B cell (primary cell): ENCODE data around the gene GLI1. TPM values are rescaled to one million over a fixed set of nuclear protein-coding genes. Genes with fewer than 3 reads are reported as not detected.
A peak's percentile ranks its signal among the peaks of the same experiment; 100 is the strongest.

Source experiments
- ATAC-seq: fragments of 200-7000 bp; cut with Tn5 transposase; one replicate; pipeline ENCODE4 v1.10.0; 2021; ENCODE audit warnings: low read depth, mild to moderate bottlenecking, moderate number of reproducible peaks, moderate library complexity
- CTCF ChIA-PET: fragments of 350-600 bp; sonication (Branson Sonifier 250); formaldehyde crosslinking; loops from one replicate; lab custom pipeline; 2021; ENCODE audit warnings: antibody characterized with exemption, inconsistent platforms; lab: Charles Lee
- POLR2A ChIA-PET: fragments of 350-600 bp; sonication (Branson Sonifier 250); formaldehyde crosslinking; loops from one replicate; lab custom pipeline; 2021; ENCODE audit warnings: antibody characterized with exemption; lab: Charles Lee
- DNase-seq: peaks from one replicate; pipeline ENCODE4 v3.0.0; 2013
- H2AFZ ChIP-seq: 2 replicates; pipeline ENCODE4 v1.6.1; 2012; ENCODE audit warnings: mild to moderate bottlenecking, low read depth, low read length; ENCODE audit not compliant: insufficient read depth, poor library complexity, severe bottlenecking
- H3K27ac ChIP-seq, 2 donors: 1 replicate in 1 of 2; 2 replicates in 1 of 2; pipeline ENCODE4 v1.5.1; 2012 to 2013; ENCODE audit warnings: low read length in 2 of 2, mild to moderate bottlenecking in 2 of 2, moderate library complexity in 1 of 2
- H3K27me3 ChIP-seq, 4 experiments: fragments of 200-600 bp in 1 of 4; sonication (generic) in 1 of 4; replicated peaks in 1 of 4; 1 replicate in 2 of 4; 2 replicates in 2 of 4; pipeline versions ENCODE4 v1.6.1 to v1.7.0; 2013 to 2016; ENCODE audit warnings: low read length in 3 of 4, mild to moderate bottlenecking in 2 of 4, mixed read lengths in 1 of 4, moderate library complexity in 1 of 4; ENCODE audit not compliant: insufficient read depth in 4 of 4, control insufficient read depth in 3 of 4; ENCODE audit errors: control extremely low read depth in 1 of 4
- H3K36me3 ChIP-seq, 2 experiments: replicated peaks in 1 of 2; 1 replicate in 1 of 2; 2 replicates in 1 of 2; pipeline versions ENCODE4 v1.6.1 to v1.7.1; 2013; ENCODE audit warnings: low read length in 1 of 2; ENCODE audit not compliant: insufficient read depth in 2 of 2, control insufficient read depth in 1 of 2; ENCODE audit errors: control extremely low read depth in 1 of 2, extremely low read depth in 1 of 2
- H3K4me1 ChIP-seq, 2 donors: fragments of 200-600 bp in 1 of 2; sonication (generic) in 1 of 2; 1 replicate in 1 of 2; 2 replicates in 1 of 2; pipeline versions ENCODE4 v1.5.1 to v1.6.1; 2013 to 2017; ENCODE audit warnings: low read length in 2 of 2; ENCODE audit not compliant: control insufficient read depth in 2 of 2, insufficient read depth in 2 of 2
- H3K4me2 ChIP-seq: replicated peaks from 2 replicates; pipeline ENCODE3; 2012; ENCODE audit warnings: mild to moderate bottlenecking, low read depth, low read length; ENCODE audit not compliant: poor library complexity, severe bottlenecking
- H3K4me3 ChIP-seq, 5 experiments: fragments of 200-600 bp in 1 of 5; sonication (generic) in 1 of 5; 1 replicate in 3 of 5; 2 replicates in 2 of 5; pipeline versions ENCODE4 v1.5.1 to v1.7.0; 2011 to 2016; ENCODE audit warnings: low read length in 4 of 5, mild to moderate bottlenecking in 4 of 5, low read depth in 2 of 5, control low read depth in 1 of 5, moderate library complexity in 1 of 5; ENCODE audit not compliant: insufficient read depth in 1 of 5; ENCODE audit errors: control extremely low read depth in 1 of 5, extremely low read depth in 1 of 5
- H3K79me2 ChIP-seq: fragments of 200-600 bp; sonication (generic); one replicate; pipeline ENCODE4 v1.6.0; 2016; ENCODE audit warnings: low read length; ENCODE audit not compliant: control insufficient read depth, insufficient read depth
- H3K9ac ChIP-seq: fragments of 200-600 bp; sonication (generic); 2 replicates; pipeline ENCODE4 v1.6.1; 2017; ENCODE audit warnings: mild to moderate bottlenecking, low read length, moderate library complexity
- H3K9me3 ChIP-seq, 3 donors: one replicate each; pipeline versions ENCODE4 v1.6.1 to v1.7.1; 2013; ENCODE audit warnings: low read length in 2 of 3; ENCODE audit not compliant: control insufficient read depth in 2 of 3, insufficient read depth in 1 of 3; ENCODE audit errors: control extremely low read depth in 1 of 3
- H4K20me1 ChIP-seq: 2 replicates; pipeline ENCODE4 v1.6.0; 2012; ENCODE audit warnings: mild to moderate bottlenecking, low read length; ENCODE audit not compliant: insufficient read depth, control insufficient read depth, poor library complexity, severe bottlenecking
- H3K27ac Mint-ChIP-seq: one replicate; pipeline ENCODE4 v1.8.0; 2021; ENCODE audit warnings: mixed read lengths
- H3K27me3 Mint-ChIP-seq: one replicate; pipeline ENCODE4 v1.8.0; 2021; ENCODE audit warnings: mixed read lengths
- H3K4me1 Mint-ChIP-seq: one replicate; pipeline ENCODE4 v1.8.0; 2021; ENCODE audit warnings: mixed read lengths
- H3K4me3 Mint-ChIP-seq: one replicate; pipeline ENCODE4 v1.8.0; 2021; ENCODE audit warnings: mixed read lengths
- H3K9me3 Mint-ChIP-seq: one replicate; pipeline ENCODE4 v1.8.0; 2022; ENCODE audit warnings: mixed read lengths; ENCODE audit not compliant: insufficient read depth
- EZH2 ChIP-seq: IDR thresholded peaks from 2 replicates; pipeline ENCODE4 v1.6.1; 2012; ENCODE audit warnings: borderline replicate concordance, low read depth, mild to moderate bottlenecking, moderate library complexity, low read length; ENCODE audit not compliant: insufficient read depth, poor library complexity, severe bottlenecking
- WGBS: methylation state at CpG from one replicate; pipeline ENCODE4 v1.1.5; 2013; ENCODE audit warnings: missing lambda C conversion rate; ENCODE audit not compliant: insufficient coverage; 5-methylcytosine and 5-hydroxymethylcytosine counted together
- intact Hi-C: fragments of 100-400 bp; cut with micrococcal nuclease; formaldehyde crosslinking; loops from one replicate; pipeline ENCODE4 v1.10.0; 2022
- polyA plus RNA-seq: library from polyadenylated mRNA; depleted of rRNA; stranded (reverse); fragments of >200 nt; gene quantifications from 2 replicates; pipeline ENCODE4 v1.2.3, GENCODE V29; 2012
- total RNA-seq, 2 donors: library from RNA; stranded (reverse); fragments of 120-200 nt in 1 of 2; gene quantifications; 1 replicate in 1 of 2; 2 replicates in 1 of 2; pipeline versions ENCODE4 v1.2.3 to v1.2.4, GENCODE V29; 2013 to 2022
- TF ChIP-seq, protein P1 (sequence below): fragments of 200-600 bp; IDR thresholded peaks from one replicate; pipeline ENCODE4 v1.8.0; 2022; ENCODE audit warnings: antibody characterized with exemption, mild to moderate bottlenecking

The GLI1 gene
- total and polyA plus RNA-seq, 2 donors (not counting 1 experiment from before 2014, with no cell fraction given), result 4.1 to 5.4 TPM

DNA sequence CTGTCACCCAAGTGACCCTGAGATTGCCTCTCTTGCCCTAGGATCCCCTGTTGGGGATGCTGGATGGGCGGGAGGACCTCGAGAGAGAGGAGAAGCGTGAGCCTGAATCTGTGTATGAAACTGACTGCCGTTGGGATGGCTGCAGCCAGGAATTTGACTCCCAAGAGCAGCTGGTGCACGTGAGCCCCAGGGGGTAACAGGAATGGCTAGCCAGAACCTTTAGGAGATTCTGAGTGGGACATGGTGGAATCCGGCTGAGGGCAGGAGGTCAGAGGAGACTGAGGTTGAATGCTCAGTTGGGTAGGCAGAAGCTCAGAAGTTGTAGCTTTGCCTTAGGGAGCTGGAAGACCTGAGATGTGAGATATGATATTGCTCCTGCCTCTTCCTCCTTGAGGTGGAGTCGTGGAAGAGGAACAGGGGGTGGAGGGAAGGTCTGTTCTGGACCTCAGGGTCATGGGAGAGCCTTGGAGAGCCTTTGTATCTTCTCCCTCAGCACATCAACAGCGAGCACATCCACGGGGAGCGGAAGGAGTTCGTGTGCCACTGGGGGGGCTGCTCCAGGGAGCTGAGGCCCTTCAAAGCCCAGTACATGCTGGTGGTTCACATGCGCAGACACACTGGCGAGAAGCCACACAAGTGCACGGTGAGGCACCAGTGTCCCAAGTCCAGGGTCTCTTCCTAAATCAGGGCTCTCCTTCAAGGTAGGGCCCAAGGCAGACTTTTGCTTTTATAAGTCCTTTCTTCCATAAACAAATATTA, 6.3 kb downstream of the GLI1 start:
- DNase-seq (no peak), ATAC-seq (no peak)
- TF ChIP-seq, protein P1, sequence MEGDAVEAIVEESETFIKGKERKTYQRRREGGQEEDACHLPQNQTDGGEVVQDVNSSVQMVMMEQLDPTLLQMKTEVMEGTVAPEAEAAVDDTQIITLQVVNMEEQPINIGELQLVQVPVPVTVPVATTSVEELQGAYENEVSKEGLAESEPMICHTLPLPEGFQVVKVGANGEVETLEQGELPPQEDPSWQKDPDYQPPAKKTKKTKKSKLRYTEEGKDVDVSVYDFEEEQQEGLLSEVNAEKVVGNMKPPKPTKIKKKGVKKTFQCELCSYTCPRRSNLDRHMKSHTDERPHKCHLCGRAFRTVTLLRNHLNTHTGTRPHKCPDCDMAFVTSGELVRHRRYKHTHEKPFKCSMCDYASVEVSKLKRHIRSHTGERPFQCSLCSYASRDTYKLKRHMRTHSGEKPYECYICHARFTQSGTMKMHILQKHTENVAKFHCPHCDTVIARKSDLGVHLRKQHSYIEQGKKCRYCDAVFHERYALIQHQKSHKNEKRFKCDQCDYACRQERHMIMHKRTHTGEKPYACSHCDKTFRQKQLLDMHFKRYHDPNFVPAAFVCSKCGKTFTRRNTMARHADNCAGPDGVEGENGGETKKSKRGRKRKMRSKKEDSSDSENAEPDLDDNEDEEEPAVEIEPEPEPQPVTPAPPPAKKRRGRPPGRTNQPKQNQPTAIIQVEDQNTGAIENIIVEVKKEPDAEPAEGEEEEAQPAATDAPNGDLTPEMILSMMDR, result no peak
- no peak for TF ChIP-seq EZH2
- 84% methylated on average over 12 of the region's 14 CpGs for WGBS
- Histone ChIP-seq H3K4me3 (no peak overlapping the region), H3K4me2 (no peak overlapping the region), H3K27me3 (no peaks in the 10 kb centered on the region), H2AFZ (no peak overlapping the region), H3K9me3 (no peaks in the 10 kb centered on the region), H3K9ac (no peak overlapping the region), H3K27ac (no peak overlapping the region), H3K36me3 (peaks cover 0 to 25% of the 10 kb centered on the region in 2 experiments), H4K20me1 (no peaks in the 10 kb centered on the region), H3K4me1 (peaks cover 8 to 31% of the 10 kb centered on the region in 2 donors), H3K79me2 (peaks cover 6% of the 10 kb centered on the region)
- H3K27ac Mint-ChIP-seq, result no peak overlapping the region
- peaks cover 19% of the 10 kb centered on the region for H3K4me1 Mint-ChIP-seq
- H3K9me3 Mint-ChIP-seq, result no peaks in the 10 kb centered on the region
- H3K27me3 Mint-ChIP-seq, result no peaks in the 10 kb centered on the region
- POLR2A ChIA-PET, result interaction anchor here (0.7 kb wide), 1 partner anchor 11 kb away, joined by 3 read pairs; no protein-coding TSS in a partner anchor
- intact Hi-C loops, result no loop called here
- CTCF ChIA-PET, result interaction anchor here (0.6 to 1.5 kb wide), 7 partner anchors 9 to 1091 kb away, joined by 3 to 7 read pairs (median 4); partner anchors contain the start of gene INHBE
- H3K4me3 Mint-ChIP-seq, result no peak overlapping the region

DNA sequence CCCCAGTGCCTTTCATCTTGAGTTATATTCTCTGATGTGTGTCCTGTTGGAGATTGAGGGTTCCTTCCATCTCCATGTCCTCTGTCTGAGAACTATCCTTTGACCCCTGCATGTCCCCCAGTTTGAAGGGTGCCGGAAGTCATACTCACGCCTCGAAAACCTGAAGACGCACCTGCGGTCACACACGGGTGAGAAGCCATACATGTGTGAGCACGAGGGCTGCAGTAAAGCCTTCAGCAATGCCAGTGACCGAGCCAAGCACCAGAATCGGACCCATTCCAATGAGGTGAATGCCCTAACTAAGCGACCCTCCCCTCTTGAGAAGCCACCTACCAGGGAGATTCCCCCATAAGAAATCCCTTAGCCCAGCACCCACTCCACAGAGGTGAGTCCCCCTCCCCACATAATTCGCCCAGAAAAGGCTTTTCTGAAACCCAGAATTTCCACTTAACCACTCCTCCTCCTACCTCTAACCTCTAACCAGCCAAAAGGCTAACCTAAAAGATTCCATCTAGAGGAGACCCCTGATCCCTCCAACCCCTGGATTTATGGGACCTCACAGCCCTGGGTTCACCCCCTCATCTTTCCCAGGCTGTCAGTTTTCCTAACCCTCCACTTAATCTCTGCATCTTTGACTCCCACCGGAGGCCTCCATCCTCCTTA, 7.8 kb downstream of the GLI1 start:
- Mint-ChIP-seq H3K27ac (peak overlapping the region; percentile 10), H3K4me1 (peaks cover 15% of the 10 kb centered on the region), H3K9me3 (no peaks in the 10 kb centered on the region), H3K4me3 (no peak overlapping the region), H3K27me3 (no peaks in the 10 kb centered on the region)
- WGBS, result 89% methylated on average over 12 of the region's 12 CpGs
- H3K4me3 ChIP-seq, result no peak overlapping the region
- intact Hi-C loops, result no loop called here
- H3K9me3 ChIP-seq, result no peaks in the 10 kb centered on the region
- peaks cover 7% of the 10 kb centered on the region for H4K20me1 ChIP-seq
- no peak overlapping the region for H3K27ac ChIP-seq
- CTCF ChIA-PET, result no interaction called here
- no peak for TF ChIP-seq EZH2
- TF ChIP-seq, protein P1, result no peak
- H3K79me2 ChIP-seq, result peaks cover 3% of the 10 kb centered on the region
- H3K4me2 ChIP-seq, result no peak overlapping the region
- peaks cover 5 to 18% of the 10 kb centered on the region in 2 donors for H3K4me1 ChIP-seq
- no peak overlapping the region for H3K9ac ChIP-seq
- H3K36me3 ChIP-seq, result peaks cover 0 to 39% of the 10 kb centered on the region in 2 experiments
- H2AFZ ChIP-seq, result no peak overlapping the region
- H3K27me3 ChIP-seq, result no peaks in the 10 kb centered on the region
- POLR2A ChIA-PET, result no interaction called here
- no peak for ATAC-seq
- DNase-seq, result no peak
